ENCODE measurements around the gene LY6G5C.
A peak's percentile ranks its signal among the peaks of the same experiment; 100 is the strongest.

The LY6G5C gene

DNA sequence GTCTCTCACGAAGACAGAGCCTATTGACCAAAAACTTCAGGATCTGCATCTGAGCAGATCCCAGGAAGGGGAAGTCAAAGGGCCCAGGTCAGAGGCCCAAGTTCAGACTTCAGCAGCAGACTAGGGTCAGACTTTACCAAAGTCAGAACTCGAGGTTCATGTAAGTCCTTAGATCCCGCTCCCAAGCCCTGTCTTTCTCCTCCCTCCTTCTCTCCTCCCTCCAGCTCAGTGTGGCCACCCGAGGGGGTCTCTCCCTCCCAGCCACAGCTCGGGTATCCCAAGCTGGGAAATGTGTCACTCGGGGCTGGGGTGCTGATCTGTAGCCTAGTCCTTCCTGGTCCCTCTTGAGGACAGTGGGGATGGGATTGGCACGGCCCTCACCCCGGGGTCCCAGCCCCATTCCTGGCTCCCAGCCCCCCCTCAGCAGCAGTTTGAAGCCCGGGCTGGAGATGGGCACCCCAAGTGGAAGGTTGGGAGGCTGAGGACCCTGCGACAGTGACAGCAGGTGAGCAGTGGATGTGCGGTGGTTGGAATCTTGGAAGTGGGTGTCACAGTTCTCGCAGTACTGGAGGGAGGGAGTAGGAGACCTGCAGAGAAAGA is 18.6 kb downstream of the LY6G5C start:
- no peak for DNase-seq (ENCODE audit: low read depth)

DNA sequence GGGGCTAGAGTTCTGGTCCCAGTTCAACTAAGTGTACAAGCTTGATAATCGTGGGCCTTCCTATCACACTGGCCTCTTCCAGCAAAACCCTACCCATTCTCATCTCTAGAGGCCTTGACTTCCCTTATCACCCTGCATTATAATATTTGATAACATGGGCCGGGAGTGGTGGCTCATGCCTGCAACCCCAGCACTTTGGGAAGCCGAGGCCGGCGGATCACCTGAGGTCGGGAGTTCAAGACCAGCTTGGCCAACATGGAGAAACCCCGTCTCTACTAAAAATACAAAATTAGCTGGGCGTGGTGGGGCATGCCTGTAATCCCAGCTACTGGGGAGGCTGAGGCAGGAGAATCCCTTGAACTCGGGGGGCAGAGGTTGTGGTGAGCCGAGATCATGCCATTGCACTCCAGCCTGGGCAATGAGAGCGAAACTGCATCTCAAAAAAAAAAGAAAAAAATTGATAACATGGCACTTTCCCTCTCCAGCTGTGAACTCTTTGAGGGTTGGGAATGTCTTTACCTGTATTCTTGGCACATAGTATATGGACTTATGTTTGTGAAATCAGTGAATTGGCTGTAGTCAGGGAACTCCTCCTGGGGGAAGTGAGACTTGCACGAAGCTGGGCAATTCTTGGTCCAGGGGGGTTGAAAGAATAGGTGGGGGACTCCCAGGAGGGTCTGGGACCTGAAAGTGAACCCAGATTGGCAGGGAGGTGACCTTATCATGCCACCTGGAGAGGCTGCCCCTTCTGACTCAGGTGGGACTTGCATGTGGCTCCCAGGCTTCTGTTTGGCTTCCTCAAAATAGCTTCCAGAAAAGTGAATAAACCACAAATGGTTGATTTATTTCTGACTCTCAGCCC is 19.4 kb downstream of the LY6G5C start:
- no peak for DNase-seq (ENCODE audit: low read depth)

- DNase-seq (ENCODE audit: low read depth): peak; percentile 65
These were observed 20.2 kb downstream of the LY6G5C start, which contains the start of gene C6orf47 for GRCh38 chr6:31660381-31661261. TSS of gene C6orf47 (minus strand) at chr6:31660778. CDS start at chr6:31659947, 831 bp downstream.

DNA sequence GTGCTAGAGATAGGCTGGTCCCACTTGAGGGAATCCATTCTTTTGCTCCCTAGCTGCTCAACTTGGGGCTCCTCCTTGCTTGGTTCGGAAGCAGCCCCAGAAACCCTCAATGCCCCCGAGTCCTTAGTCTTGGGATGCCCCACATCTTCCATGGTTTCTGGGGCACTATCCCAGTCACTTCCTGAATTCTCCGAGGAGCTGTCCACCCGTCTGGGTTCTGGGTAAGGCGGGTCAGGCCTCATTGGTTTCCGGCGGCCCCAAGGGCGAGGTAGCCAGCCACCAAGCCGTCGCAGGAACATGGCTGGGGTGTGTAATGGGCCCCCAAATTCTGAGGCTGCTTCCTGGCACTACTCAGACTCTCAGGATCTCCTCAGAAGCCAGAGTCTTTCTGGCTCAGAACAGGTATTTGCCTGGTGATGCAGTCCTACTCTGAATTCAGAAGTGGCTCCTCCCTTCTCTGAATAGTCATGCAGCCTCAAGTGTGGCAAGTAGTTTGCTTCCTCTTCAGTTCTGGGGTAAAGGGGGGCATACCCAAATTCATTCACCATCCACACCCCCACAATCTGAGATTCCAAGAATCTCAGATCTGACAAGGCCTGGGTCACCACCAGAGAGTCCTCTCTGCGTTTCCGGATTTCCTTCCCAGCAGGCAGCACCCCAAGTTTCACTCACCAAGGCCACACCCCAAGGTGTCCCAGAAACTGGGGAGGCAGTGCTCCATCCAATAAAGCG is 21.1 kb downstream of the LY6G5C start:
- no peak for DNase-seq (ENCODE audit: low read depth)

DNA sequence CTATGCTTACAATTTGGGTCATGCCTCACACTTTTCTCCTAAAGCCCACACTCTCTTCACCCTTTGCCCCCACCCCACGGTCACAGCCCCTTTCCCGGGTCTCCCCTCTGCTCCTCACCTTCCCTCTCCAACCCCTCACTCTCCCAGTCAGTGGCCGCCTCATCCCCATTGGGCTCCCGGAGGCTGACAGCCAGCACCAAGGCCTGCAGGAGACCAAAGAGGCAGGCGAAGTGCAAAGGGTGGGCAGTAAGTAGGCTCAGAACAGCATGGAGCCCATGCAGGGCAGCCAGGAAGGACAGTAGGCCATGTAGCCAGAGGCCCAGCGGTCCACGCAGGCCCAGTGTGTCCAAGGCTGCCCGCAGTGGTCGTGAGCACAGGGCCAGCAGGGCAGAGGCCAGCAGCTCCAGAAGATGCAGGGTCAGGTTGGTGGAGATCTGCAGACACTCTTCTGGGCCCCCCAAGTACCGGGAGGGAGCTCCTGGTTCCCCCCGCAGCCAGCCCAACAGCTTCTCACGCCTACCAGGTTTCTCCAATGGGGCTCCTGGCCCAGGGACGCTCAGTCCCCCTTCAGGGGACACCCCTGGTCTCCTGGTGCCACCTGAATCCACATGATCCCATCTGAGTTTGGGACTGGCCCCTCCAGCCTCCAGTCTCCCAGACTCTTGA is 21.8 kb downstream of the LY6G5C start:
- DNase-seq (ENCODE audit: low read depth): no peak

GRCh38 chr6:31658158-31658688 is 22.6 kb downstream of the LY6G5C start:
- DNase-seq (ENCODE audit: low read depth): no peak

- DNase-seq (ENCODE audit: low read depth): no peak
These were observed 23.3 kb downstream of the LY6G5C start for GRCh38 chr6:31657406-31658157.

DNA sequence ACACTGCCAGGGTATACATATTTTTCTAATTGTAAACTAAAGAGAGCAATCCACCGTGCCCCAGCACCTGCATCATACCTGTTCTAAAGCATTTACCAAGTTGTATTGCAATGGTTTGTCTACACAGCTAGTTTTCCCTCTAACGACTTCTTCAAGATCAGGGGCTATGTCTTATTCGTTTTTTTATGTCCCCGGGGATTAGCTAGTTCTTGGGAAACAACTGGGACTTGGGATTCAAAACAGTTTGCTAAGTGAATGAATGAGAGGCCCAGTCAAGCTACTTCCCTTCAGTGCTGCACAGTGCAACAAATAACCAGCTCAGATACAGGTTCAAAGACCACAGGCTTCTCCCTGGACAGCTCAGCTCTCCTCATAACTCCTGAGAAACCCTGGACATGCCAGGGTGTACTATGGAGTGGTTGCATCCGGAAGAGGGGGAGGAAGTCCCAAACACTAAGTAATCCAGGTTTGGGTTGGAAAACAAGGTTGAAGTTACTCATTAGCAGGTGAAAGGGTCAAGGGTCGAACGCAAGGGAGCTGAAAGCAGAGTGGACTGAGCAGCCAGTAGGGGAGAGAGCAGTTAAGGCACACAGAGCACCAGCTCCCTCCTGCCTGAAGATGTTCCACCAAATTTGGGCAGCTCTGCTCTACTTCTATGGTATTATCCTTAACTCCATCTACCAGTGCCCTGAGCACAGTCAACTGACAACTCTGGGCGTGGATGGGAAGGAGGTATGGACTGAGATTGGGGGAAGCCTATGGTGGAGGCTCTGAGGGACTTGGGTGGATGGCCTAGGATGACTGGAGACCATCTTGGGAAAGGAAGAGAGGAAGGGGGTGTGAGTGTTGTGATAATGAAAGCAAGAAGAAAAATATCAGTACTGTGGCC is 25.3 kb downstream of the LY6G5C start, which contains the start of gene APOM:
APOM (plus strand) TSS at position 546 of the 889 bp plus-strand sequence; CDS start at position 619, 73 bp downstream.
- DNase-seq (ENCODE audit: low read depth): no peak

DNA sequence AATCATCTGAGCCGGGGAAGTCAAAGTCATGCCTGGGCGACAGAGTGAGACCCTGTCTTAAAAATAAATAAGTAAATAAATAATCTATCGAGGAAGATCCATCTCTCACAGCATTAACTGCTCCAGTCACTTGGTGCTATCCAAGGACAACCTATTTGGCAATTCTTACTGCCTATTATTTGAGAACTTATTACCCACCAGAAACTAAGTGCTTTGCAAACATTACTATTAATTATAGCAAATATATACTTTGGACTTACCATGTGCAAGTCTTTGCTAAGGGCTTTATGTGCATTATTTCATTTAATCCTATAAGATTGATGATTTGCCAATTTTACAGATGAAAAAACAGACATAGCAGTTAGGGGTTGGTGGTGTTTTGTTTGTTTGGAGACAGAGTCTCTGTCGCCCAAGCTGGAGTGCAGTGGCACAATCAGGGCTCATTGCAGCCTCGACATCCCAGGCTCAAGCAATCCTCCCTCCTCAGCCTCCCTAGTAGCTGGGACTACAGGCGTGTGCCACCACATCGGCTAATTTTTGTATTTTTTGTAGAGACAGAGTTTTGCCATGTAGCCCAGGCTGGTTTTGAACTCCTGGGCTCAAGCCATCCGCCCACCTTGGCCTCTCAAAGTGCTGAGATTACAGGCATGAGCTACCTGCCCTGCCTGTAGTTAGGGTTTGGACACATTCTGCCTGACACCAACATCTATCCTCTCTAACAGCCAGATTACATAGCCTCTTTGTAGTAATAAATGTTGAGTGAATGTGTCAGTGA is 26.1 kb downstream of the LY6G5C start:
- no peak for DNase-seq (ENCODE audit: low read depth)

- peak; percentile 75 for DNase-seq (ENCODE audit: low read depth)
These were observed 27.7 kb downstream of the LY6G5C start for GRCh38 chr6:31652925-31653724.

GRCh38 chr6:31651602-31652191 is 29.2 kb downstream of the LY6G5C start:
- DNase-seq (ENCODE audit: low read depth): no peak

DNA sequence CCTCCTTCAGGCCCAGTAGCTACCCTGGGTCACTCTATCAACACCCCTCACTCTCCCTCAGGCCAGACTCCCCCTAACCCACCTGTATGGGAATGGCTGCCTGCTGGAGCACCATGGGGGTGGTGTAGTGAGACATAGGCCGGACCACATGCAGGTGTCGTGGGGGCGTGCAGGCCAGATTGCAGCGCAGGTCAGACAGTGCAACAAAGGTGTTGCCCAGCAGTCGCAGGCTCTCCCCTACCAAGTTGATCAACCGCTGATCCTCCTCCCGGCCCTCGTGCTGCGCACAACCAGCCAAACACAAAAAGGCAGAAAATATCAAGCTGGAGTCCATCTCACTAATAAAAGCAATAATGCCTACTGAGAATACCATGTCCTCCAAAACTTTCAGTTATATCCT is 35.5 kb downstream of the LY6G5C start:
- DNase-seq (ENCODE audit: low read depth): no peak

DNA sequence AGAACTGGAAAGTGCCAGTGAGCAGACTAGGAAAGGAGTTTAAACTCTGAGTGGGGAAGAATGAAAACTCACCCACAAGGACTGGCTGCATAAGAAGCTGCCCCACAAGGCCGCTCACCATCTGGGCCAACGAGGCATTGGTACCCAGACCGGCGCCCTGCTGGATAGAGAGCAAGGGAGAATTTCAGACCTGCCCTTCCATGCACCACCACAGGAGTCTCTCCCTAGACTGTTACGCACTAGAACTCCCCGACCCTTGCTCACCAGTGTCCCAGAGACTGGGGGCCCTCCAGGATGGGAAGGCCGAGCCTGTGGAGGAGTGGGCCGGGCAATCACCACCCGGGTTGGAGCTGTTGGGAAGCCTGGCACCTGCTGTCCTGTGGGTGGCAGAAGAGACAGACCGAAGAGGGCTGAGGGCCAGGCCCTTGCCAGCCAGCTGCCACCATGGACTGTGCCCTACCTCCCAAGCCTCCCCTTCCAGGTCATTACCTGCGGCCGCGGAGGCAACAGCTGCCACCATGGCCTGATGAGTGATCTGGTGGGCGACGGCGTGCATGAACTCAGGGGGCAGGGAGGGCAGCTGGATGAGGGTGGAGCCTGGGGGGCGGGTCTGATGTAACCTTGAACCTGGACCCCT is 36.9 kb downstream of the LY6G5C start:
- DNase-seq (ENCODE audit: low read depth): no peak

GRCh38 chr6:31642798-31643570 is 37.9 kb downstream of the LY6G5C start:
- DNase-seq (ENCODE audit: low read depth): no peak

DNA sequence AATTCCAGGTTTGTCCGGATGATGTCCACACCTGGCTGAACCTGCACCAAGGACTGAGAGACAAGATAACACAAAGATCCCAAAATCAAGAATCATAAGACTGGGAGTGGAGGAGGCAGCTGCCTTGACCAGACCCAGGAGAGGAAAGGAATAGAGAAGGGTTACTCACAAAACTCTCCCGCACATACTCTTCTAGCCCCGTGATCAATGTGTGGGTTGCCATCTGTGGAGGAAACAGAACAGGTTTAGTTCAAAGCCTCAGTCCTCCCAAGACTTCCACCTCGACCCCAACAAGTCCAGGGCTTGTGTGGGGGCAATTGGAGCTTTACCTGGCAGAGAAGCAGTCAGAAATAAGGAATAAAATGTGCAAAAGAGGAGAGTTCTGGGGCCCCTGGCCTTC is 39.5 kb downstream of the LY6G5C start:
- DNase-seq (ENCODE audit: low read depth): no peak

DNA sequence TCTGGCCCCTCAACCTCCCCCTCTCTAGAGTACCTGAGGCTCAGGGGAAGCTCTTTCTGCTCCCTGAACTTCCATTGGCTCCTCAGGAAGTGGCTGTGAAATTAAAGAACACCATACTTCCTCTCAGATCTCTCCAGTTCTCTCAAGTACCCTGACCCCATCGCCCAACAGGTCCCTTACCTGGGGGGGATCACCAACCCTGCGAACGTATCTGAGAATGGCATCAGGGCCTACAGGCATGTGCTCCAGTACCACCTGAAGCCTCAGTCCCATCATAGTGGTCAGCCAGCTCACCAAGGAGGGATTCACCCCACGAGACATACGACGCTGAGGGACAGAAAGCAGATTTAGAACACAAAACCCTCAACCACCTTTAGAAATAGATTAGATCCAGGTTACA is 40.3 kb downstream of the LY6G5C start:
- no peak for DNase-seq (ENCODE audit: low read depth)
